Thyroid gland (tissue), 4 donors: ENCODE measurements around the gene CDC42EP1. TPM values are rescaled to one million over a fixed set of nuclear protein-coding genes. Genes with fewer than 3 reads are reported as not detected.

Source experiments
- DNase-seq, 2 donors: peaks; one replicate each; pipeline ENCODE4 v3.0.0-alpha.2; 2019
- H3K27ac ChIP-seq, 3 donors: fragments of 200-600 bp; sonication (generic); 1 replicate in 2 of 3; 2 replicates in 1 of 3; pipeline ENCODE4 v1.5.1; 2016 to 2019; ENCODE audit warnings: mild to moderate bottlenecking in 1 of 3, moderate library complexity in 1 of 3
- H3K27me3 ChIP-seq: fragments of 200-600 bp; sonication (generic); one replicate; pipeline ENCODE4 v1.5.1; 2019
- H3K36me3 ChIP-seq, 2 donors: fragments of 200-600 bp; sonication (generic); one replicate each; pipeline ENCODE4 v1.5.1; 2016 to 2019
- H3K4me1 ChIP-seq, 2 donors: fragments of 200-600 bp; sonication (generic); one replicate each; pipeline ENCODE4 v1.5.1; 2017 to 2019
- H3K4me3 ChIP-seq, 3 donors: fragments of 200-600 bp; sonication (generic); replicated peaks in 1 of 3; 1 replicate in 2 of 3; 2 replicates in 1 of 3; pipeline ENCODE4 v1.5.1; 2016; ENCODE audit warnings: mild to moderate bottlenecking in 1 of 3
- H3K9me3 ChIP-seq: fragments of 200-600 bp; sonication (generic); one replicate; pipeline ENCODE4 v1.5.1; 2017
- CTCF ChIP-seq, 6 experiments: fragments of 200-600 bp in 3 of 6; fragments of 450-650 bp in 3 of 6; sonication (generic) in 3 of 6; IDR thresholded peaks; one replicate each; pipeline ENCODE4 v1.5.1; 2016 to 2019; ENCODE audit warnings: antibody characterized with exemption in 6 of 6, mild to moderate bottlenecking in 2 of 6, inconsistent platforms in 1 of 6, moderate library complexity in 1 of 6
- POLR2A ChIP-seq, 2 donors: fragments of 450-650 bp; IDR thresholded peaks; one replicate each; pipeline ENCODE4 v1.6.1; 2017; ENCODE audit warnings: antibody characterized with exemption in 2 of 2, mild to moderate bottlenecking in 2 of 2, moderate library complexity in 1 of 2
- WGBS, 2 donors: methylation state at CpG; one replicate each; pipeline ENCODE4 v1.1.5; 2017; 5-methylcytosine and 5-hydroxymethylcytosine counted together
- intact Hi-C: fragments of 100-400 bp; cut with DNase I; formaldehyde crosslinking; loops from one replicate; pipeline ENCODE4 v1.15.1; 2023
- total RNA-seq, 4 donors: library from RNA; depleted of rRNA; stranded (reverse); fragments of >200 nt; gene quantifications; one replicate each; pipeline ENCODE4 v1.2.3, GENCODE V29; 2016

Gene CDC42EP1
- total RNA-seq, 4 donors from 2014 or later: 15.7 to 23.3 (median 18.3) TPM

- no peak for DNase-seq
- no peaks in the 10 kb centered on the region for H3K9me3 ChIP-seq
- no peaks in the 10 kb centered on the region for H3K27me3 ChIP-seq
- TF ChIP-seq CTCF (IDR thresholded peaks at IDR 0.05): no peak
- no peak for TF ChIP-seq POLR2A (IDR thresholded peaks at IDR 0.05)
- H3K36me3 ChIP-seq: no peaks in the 10 kb centered on the region
- WGBS, 2 donors: 96 to 98% methylated on average over 7 of the region's 7 CpGs
- H3K4me1 ChIP-seq: peaks cover 27 to 36% of the 10 kb centered on the region in 2 donors
- H3K27ac ChIP-seq: no peak overlapping the region
- no peak overlapping the region for H3K4me3 ChIP-seq
- intact Hi-C loops: loop anchor here (10.0 kb wide), 1 partner anchor 52 kb away; no protein-coding TSS in a partner anchor
Observed at GRCh38 chr22:37542959-37543358, 17.3 kb upstream of the CDC42EP1 start.

DNA sequence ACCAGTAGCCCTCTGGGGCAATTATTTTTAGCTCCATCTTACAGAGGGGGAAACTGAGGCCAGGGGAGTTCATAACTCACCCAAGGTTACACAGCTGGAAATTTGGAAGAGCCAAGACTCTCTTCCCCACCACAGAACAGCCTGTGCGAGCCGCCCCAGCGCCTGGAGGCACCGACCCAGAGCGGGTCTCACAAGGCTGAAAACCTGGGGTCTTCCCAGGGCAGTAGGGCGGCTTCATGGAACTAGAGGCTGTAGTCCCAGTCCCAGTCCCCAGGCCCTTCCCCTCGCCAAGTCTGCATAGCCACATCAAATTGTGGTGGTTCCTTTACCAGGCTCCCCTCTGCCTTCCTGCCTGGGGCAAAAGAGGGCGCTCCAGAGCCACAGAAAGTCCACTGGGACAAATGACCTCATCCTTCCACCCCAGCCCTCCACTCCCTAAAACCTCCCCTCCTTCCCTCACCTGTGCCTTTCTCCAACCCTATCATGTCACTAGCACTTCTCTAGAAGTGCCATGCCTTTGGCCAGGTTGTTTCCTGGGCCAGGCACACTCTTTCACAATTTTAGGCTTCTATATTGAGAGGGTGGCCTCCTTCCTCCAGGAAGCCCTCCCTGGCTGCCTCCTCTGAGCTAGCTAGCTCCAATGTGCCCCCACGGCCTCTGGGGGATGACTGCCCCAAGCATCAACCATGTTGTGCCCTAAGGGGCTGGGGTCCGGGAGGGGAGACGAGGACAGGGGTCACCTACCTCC lies 15.2 kb upstream of the CDC42EP1 start:
- H3K4me3 ChIP-seq: no peak overlapping the region
- no peaks in the 10 kb centered on the region for H3K9me3 ChIP-seq
- TF ChIP-seq CTCF (IDR thresholded peaks at IDR 0.05) (peak; percentile 9 to 68 (median 51)), POLR2A (IDR thresholded peaks at IDR 0.05) (no peak)
- no peaks in the 10 kb centered on the region for H3K36me3 ChIP-seq
- H3K27ac ChIP-seq: peak overlapping the region; percentile 85 to 94 (median 92)
- 50 to 57% methylated on average over 9 to 11 of the region's 11 CpGs for WGBS, 2 donors
- H3K27me3 ChIP-seq: no peaks in the 10 kb centered on the region
- peaks cover 32 to 39% of the 10 kb centered on the region in 2 donors for H3K4me1 ChIP-seq
- DNase-seq: peak; percentile 48 to 50
- intact Hi-C loops: loop anchor here (10.0 kb wide), 1 partner anchor 50 kb away; no protein-coding TSS in a partner anchor

DNA sequence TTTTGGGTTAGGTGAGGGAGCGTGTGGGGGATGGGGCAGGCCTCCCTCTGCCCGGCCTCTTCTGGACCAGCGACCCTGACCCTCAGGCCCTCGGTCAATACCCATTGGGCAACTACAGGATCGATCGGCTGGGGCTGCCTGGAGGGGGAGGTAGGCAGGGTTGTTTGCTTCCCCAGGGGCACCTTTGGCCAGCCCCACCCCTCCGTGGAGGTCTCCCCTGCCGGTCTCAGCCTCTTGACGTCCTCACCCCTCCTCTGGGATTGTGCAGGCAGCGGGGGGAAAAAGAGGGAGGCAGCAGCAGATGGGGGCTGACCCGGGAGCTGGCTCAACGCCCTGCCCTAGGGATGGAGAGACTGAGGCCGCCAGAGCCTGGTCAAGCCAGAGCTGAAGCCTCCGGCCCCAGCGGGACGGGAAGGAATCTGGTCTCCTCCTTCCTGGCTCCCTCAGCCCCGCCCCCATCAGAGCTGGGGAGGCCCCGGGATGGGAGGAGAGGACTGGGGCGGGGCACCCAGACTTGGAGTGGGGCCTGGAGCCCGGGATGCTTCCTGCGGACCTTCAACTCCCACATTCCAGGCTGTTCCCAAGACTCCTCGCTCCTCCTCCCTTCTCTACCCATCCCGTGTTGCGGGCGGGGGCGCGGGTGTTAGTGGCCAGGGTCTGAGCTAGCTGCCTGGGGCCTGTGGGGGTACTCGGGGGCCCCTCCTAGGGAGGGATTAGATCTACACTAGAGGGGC lies 14.4 kb upstream of the CDC42EP1 start:
- H3K27me3 ChIP-seq: no peaks in the 10 kb centered on the region
- peak; percentile 84 to 86 for DNase-seq
- H3K36me3 ChIP-seq: no peaks in the 10 kb centered on the region
- peak in 1 of 2 donors; percentile 46 for TF ChIP-seq POLR2A (IDR thresholded peaks at IDR 0.05)
- no peak for TF ChIP-seq CTCF (IDR thresholded peaks at IDR 0.05)
- no peaks in the 10 kb centered on the region for H3K9me3 ChIP-seq
- peak overlapping the region; percentile 85 to 94 (median 92) for H3K27ac ChIP-seq
- no peak overlapping the region for H3K4me3 ChIP-seq
- WGBS, 2 donors: 4 to 19% methylated on average over 4 to 9 of the region's 28 CpGs
- intact Hi-C loops: loop anchor here (10.0 kb wide), 1 partner anchor 49 kb away; no protein-coding TSS in a partner anchor
- H3K4me1 ChIP-seq: peaks cover 34 to 46% of the 10 kb centered on the region in 2 donors

DNA sequence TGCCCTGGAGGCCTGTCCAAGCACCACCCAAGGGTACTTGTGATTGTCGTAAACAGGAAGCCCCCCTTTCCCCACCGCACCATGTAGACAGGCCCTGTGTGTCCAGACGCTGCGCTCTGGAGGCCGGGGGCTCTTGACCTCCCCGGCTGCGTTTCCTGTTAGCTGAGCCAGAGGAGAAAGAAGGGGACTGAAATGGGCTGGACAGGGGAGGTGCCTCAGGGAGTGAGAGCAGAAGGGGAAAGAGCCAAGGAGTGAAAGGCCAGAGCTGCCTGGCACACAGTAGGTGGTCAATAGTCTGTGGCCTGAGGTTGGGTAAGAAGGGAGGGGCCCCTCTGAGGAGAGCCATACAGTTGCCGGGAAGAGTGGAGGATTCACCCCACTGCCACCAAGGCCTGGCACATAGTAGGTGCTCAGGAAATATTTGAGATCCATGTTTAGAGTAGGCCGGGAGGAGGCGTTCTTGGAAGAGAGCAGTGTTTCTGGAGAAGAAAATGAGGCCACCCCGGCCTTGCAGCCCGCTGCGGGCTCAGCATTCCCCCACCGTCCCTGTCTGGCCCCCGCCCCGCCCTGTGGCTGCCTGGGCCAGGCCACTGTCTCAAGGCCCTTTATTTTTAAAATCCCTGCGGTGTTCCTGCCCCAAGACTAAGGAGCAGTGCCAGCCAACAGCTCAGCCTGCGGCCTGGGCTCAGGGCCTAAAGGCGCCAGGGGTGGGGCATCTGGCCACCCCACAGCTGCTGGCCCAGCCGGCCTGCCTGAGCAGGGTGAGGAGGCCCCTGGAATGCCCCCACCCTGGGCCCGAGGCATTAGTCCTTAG lies 13.6 kb upstream of the CDC42EP1 start:
- peaks cover 34 to 52% of the 10 kb centered on the region in 2 donors for H3K4me1 ChIP-seq
- TF ChIP-seq POLR2A (IDR thresholded peaks at IDR 0.05) (no peak), CTCF (IDR thresholded peaks at IDR 0.05) (no peak)
- H3K27me3 ChIP-seq: no peaks in the 10 kb centered on the region
- peak; percentile 70 to 75 for DNase-seq
- no peak overlapping the region for H3K4me3 ChIP-seq
- H3K27ac ChIP-seq: peak overlapping the region; percentile 85 to 94 (median 92)
- intact Hi-C loops: loop anchor here (10.0 kb wide), 1 partner anchor 48 kb away; no protein-coding TSS in a partner anchor
- no peaks in the 10 kb centered on the region for H3K36me3 ChIP-seq
- 38 to 43% methylated on average over 18 to 20 of the region's 21 CpGs for WGBS, 2 donors
- no peaks in the 10 kb centered on the region for H3K9me3 ChIP-seq
